ENCODE measurements around the gene ATP6V0D1.

The ATP6V0D1 gene

DNA sequence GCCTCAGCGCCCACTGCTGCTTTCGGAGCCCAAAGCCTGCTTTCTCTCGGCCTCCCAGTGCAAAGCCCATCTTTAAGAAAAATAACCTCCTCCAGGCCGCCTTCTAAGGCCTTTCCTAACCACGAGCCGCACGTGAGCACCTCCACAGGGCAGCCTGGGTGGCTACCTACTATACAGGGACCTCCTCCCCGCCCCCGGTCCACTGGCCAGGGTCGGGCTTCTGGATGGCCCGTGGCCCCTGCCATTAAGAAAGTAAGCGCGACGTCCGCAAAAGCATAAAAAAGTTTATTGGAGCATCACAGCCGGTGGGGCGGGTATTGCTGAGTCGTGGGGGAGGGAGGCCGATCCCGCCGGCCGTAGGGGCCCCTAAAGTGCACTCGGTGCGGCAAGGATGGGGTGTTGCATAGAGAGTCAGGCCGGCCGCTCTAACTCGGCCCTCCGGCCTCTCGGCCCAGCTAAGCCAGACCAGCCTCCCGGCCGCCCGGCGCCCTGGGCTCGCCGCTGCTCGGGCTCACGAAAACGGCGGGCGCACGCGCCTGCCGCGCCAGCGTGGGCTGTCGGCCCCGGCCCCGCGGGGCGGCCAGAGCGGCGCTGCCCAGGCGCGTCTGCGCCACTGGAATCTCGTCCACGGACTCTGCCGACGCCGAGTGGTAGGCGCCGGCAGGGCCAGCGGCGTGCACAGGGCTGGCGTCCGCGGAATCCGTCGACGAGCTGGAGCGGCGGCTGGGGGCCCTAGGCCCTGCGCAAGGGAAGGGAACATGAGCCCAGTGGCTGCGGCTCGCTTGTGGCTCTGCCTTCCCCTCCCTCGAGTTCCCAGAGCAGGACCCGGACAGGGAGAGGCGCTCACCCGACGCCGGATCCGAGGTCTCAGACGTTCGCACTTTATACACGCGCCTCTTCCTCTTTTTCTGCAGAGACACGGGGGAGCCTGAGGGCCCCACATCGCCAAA lies 86.5 kb downstream of the ATP6V0D1 start:
- DNase-seq (ENCODE audit: low read depth in 2 of 2, low spot score in 1 of 2) = no peak

DNA sequence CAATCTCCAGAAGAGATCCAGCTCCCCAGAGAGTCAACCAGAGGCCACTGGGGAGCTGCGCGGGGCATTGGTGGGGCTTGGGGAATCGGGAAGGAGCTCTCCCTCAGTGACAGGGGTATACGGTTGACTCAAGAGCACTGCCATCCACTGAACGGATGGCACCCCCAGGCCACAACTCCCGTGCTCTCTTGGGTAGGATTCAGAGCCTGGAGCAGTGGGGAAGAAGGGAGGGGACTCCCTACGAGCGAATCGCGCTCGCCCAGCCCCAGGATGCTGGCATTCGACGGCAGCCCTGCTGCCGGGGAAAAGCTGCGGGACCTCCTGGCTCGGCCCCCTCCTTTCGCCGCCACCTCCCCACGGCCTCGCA lies 87.2 kb downstream of the ATP6V0D1 start:
- no peak for DNase-seq (ENCODE audit: low read depth in 2 of 2, low spot score in 1 of 2)

DNA sequence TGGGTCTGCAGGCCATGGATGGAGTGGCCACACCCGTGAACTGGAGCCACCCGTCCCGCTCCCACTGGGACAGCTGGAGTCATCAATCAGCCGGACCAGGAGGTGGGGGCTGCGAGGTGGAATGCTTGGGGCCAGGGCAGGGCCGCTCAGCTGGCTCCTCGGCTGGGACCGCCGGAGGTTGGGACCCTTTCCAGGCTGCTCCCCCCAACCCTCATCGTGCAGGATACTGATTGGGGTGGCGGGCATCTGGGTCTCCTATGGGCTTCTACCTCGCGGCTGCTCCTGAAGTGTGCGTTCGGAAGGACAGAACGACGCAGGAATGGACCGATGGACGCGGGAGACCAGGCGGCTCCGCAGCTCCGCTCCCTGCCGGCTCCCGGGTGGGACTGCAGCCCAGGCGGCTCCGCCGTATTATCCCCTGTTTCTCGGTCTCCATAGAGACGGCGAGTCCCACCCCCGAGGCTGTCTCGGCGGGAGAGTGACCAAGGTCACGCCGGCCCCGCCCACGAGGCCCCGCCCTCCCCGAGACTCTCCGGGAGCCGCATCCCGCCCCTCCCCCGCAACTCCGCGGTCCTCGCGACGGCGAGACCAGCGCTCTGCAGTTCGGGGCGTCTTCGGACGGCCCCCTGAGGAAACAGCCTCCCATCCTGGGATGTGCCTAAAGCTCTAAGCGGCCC lies 87.7 kb downstream of the ATP6V0D1 start, which contains the start of gene TPPP3:
Gene TPPP3, minus strand, starts transcription at position 388 of the 677 bp plus-strand sequence. CDS start 2,387 bp downstream, outside the sequence.
- DNase-seq (ENCODE audit: low read depth in 2 of 2, low spot score in 1 of 2) = no peak

DNA sequence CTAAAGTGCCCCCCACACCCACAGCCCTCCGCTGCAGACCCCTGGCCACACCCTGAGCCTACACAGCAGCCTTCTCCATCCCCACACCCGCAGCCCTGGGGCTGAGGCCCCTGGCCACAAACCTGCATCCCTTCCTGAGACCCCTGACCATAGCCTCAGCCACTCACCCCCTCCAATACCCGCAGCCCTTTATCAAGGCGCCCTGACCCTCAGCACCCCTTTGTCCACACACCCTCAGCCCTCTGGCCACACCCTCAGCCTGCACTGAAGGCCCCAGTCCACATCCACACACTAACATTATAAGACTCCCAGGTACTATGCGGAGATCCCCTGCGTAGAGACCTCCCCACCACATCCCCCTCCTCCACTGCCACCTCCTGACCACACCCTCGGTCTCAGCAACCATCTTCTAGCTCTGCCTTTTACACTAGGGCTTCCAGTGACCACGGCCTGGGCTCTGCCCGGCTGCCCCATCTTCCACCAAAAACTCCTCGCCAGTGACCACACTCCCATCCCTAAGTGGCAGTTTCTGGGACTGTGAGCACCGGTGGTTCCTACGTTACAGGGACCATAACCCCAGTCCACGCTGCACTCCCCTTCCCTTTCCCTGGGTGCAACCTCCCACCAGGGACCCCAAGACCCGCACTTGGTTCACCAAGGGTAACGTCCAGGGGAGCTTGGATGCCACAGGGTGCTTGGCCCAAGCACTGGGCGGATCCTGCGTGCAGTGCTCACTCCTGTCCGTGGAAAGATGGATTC lies 88.5 kb downstream of the ATP6V0D1 start:
- DNase-seq (ENCODE audit: low read depth in 2 of 2, low spot score in 1 of 2) = no peak

DNA sequence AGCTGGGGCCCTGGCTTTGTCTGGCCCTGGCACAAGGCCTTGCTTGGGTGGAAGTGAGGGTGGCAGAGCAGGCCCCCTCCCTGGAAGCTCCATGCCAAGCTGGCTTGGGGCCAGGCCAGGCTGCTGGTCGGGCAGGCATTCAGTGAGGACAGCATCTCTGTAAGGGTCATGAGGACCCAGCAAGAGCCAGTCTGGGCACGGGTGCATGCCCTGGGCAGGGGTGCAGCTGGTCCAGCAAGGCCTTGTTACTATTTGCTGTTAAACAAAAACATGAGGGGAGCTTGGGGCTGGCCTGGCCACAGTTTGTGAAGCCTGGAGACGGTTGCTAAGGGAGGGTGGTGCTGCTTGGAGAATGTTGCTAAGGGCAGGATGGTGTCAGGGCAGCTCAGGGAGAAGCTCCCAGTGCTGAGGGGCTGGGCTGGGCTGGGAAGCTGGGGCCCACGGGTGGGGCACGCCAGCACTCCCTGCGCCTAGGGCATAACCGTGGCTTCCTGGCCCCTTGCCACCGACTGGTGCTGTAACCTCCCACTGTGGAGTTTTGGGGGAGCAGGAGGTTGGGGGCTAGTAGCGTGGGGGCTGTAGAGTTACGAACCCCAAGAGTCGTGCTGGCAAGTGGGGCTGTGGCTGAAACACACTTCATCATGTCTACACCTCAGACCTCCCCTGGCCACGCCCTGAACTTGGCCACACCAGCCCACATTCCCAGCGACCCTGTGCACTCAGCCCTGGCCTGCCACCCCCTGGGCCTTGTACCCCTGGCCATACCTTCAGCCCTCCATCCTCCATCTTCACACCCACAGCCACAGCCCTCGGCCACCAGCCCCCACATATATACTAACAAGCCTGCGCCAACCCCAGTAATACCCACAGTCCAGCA lies 89.3 kb downstream of the ATP6V0D1 start:
- DNase-seq (ENCODE audit: low read depth in 2 of 2, low spot score in 1 of 2) = no peak

DNA sequence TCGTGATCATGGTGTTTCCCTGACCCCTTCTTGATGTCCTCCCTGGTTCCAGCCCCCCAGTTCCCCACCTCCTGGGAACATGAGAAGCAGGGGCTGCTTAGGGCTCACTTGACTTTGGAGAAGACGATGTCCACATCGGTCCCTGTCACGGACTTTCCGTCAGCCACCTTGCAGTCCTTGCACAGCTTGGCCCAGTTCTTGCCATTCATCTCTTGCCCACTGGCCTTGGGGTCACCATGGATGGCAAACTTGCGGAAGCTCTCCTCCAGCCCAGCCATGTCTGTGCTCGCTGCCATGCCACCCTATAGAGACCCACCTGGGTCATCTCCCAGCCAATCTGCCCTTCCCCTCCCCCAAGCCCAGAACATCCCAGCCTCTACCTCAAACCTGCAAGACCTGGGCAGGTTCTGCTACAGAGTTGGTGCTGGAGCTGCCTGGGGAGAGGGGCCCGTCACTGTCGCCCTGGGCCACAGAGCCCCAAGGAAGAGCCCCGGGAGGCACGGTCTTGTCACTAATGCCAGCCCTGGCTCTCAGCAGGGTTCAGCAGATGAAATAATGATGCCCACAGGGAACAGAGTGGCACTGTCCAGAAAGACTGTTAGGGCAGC lies 90.0 kb downstream of the ATP6V0D1 start:
- no peak for DNase-seq (ENCODE audit: low read depth in 2 of 2, low spot score in 1 of 2)

DNA sequence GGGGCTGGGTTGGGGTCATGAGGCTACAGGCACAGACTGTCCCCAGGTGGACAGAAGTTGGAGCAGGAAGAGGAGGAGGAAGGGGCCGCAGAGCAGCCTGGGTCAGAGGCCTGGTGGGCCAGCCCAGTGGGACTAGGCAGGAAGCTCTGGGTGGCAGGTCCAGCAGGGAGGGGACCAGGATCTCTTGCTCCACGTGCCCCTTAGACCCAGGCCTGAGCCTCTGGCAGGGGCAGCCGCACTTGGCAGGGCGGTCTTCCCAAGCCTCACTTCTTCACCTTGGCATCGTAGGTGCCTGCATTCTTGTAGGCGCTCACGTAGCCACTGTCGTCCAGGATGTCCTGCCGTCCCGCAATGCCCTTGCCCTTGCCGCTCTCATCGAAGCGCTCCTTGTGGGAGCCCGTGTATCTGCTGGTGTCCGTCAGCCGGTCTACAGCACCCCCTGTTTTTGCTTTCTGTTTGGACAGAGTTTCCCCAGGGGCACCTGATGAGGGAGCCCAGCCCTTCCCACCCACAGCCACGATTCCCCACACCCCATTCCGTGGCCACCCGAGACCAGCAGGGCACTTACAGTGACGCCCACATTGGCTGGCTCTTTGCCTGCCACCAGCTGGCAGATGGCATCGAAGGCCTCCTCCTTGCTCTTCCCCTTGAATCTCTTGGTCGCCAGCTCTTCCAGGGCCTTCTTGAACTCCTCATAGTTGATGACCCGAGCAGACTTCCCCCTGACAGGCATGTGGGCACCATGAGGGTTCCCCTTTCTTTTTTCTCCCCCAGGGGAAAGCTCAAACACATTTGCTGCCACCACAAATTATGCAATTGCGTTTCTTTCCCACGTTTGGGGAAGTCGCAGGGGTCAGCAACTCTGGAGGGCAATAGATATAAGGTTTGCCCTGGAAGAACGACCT lies 90.8 kb downstream of the ATP6V0D1 start:
- DNase-seq (ENCODE audit: low read depth in 2 of 2, low spot score in 1 of 2) = no peak

DNA sequence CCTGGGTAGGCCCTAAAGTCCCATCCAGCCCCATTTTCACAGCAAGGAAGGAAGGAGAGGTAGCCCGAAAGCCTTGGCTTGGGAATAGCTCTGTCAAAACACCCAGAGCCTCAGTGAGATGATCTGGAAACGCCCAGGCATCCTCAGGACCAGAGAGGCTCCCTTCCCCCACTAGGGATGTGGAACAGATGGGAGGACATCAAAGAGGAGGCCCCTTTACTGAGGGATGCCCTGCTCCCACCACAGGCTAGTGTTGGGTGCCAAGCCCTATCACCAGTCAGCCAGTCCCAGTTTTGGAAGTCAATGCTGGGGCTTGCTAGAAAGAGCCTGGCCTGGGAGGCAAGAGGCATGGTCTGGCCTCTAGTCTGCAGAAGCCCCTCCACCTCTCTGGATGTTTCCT lies 92.4 kb downstream of the ATP6V0D1 start:
- no peak for DNase-seq (ENCODE audit: low read depth in 2 of 2, low spot score in 1 of 2)

DNA sequence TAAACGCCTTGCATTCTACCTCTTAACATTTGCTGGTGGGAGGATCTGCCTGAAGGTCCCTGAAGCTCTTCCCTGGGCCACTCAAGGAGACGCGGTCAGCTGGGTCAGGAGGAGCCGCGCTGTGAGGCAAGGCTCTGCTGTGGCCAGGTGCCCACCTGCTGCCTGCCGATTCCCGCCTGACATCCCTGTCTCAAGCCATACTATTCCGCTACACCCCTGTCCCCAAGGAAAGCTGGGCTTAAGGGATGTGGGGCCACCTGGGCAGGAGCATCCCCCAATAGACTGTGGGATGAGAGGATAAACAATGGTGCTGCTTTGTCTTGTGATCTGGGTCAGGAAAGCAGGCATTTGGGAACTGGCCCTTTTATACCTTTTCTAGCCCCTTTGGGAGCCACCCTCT lies 92.8 kb downstream of the ATP6V0D1 start:
- no peak for DNase-seq (ENCODE audit: low read depth in 2 of 2, low spot score in 1 of 2)

All from stimulated activated CD8-positive, alpha-beta memory T cell treated with anti-CD3 and anti-CD28 coated beads, Interleukin-4, amount 100 ng/mL, for 4 hours (primary cell).